Daoy (cell line): ENCODE measurements around the gene ZGLP1. TPM values are rescaled to one million over a fixed set of nuclear protein-coding genes. Genes with fewer than 3 reads are reported as not detected.
"Not testable (repeated sequence)": the region's sequence is repeated elsewhere in the genome, so short reads cannot be mapped to it uniquely, and the experiment has no call there.

Experiments used
- DNase-seq: peaks from one replicate; pipeline ENCODE4 v3.0.0-alpha.2; 2015; ENCODE audit warnings: low read depth
- total RNA-seq: library from RNA; depleted of rRNA; stranded (reverse); fragments of >200 nt; shearing (Covaris generic); gene quantifications from 2 replicates; pipeline ENCODE4 v1.2.3, GENCODE V29; 2014; rRNA removed

Gene ZGLP1
- 0.39 and 2.2 TPM in 2 replicates for total RNA-seq

GRCh38 chr19:10309423-10309822, at the start of gene ZGLP1:
TSS of gene ZGLP1 (minus strand) at chr19:10309815.
- no peak for DNase-seq

DNA sequence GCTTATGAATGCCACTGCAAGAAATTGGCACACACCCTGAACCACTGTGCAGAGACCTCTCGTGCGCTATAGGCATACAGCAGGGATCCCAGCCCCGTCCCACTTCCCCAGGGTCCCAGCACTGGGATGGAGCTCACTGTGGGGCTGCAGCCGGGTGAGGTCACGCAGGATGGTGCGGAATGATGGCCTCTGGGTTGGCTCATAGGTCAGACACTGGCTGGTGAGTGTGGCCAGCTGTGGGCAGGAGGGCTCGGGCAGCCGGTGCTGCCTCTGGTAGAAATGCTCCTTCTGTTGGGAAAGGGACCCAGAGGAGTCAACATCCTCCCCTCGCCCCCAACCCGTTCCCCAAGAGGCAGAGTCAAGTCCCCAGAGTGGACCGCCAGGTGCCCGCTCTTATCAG, 46.8 kb upstream of the ZGLP1 start:
- no peak for DNase-seq

GRCh38 chr19:10353793-10354391, 44.3 kb upstream of the ZGLP1 start:
- DNase-seq: peak; percentile 47

- no peak for DNase-seq
These were observed 43.4 kb upstream of the ZGLP1 start for GRCh38 chr19:10352764-10353671.

DNA sequence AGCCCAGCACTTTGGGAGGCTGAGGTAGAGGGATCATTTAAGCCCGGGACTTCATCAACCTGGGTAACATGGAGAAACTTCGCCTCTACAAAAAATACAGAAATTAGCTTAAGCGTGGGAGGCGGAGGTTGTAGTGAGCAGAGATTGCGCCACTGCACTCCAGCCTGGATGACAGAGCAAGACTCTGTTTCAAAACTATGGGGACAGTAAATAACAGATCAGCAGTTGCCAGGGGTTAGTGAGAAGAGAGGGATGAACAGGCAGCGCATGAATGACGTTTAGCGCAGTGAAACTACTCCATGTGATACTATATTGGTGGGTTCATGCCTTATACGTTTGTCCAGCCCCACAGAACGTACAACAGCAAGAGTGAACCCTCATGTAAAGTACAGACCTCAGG, 36.9 kb upstream of the ZGLP1 start:
- no peak for DNase-seq

DNA sequence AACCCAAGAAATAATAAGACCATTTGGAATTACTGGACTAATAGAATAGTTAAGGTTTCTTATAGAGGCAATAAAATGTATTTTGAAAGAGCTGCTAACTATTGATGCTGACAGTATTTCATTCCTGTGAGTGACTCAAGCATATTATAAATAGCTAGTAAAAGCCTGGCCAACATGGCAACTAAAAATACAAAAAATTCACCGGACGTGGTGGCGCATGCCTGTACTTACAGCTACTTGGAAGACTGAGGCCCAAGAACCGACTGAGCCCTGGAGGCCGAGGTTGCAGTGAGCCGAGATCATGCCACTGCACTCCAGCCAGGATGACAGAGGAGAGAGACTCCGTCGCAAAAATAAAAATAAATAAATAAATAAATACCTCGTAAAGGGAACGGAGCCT, 35.2 kb upstream of the ZGLP1 start:
- DNase-seq: no peak

DNA sequence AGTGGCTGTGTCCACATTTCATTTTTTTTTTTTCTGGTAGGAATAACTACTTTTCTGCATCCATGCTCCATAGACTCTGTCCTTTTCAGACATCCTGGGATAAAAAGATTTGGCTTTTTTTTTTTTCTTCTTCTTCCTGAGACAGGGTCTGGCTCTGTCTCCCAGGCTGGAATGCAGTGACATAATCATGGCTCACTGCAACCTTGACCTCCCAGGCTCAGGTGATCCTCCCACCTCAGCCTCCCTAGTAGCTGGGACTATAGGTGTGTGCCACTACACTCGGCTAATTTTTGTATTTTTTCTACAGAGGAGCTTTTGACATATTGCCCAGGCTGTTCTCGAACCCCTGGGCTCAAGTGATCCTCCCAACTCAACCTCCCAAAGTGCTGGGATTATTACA, 33.9 kb upstream of the ZGLP1 start:
- no peak for DNase-seq

- DNase-seq: no peak
These were observed 30.4 kb upstream of the ZGLP1 start for GRCh38 chr19:10339977-10340376.

DNA sequence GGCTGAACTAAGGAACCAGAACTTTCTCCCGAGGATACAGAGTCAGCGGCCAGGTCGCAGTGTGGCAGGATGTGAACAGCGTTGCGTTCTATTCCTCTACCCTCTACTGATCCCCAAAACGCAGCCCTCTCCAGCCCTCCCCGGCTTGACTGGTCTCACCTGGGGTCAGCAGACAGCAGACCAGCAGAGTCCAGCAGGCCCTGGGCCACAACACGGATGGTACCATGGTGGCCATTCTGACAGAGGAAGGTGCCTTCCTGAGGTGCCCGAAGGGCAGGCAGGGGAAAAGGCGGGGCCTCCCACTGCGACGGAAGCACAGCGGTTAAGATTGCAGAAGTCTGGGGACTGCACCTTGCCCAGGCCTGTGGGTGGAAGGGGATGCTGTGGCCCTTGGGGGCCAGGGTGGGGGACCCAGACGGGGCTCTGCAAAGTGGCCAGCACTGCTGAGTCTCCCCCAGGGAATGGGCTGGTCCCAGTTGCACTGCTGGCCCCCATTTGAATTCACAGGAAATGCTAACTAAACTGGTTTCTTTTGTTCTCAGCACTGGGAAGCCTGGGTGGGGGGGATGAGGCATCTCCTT, 29.9 kb upstream of the ZGLP1 start, which contains the start of gene ICAM3:
TSS of gene ICAM3 (minus strand) at position 245 of the 581 bp plus-strand sequence. CDS start at position 235, 10 bp downstream.
- no peak for DNase-seq

- DNase-seq: no peak
These were observed 29.3 kb upstream of the ZGLP1 start for GRCh38 chr19:10338940-10339339.

DNA sequence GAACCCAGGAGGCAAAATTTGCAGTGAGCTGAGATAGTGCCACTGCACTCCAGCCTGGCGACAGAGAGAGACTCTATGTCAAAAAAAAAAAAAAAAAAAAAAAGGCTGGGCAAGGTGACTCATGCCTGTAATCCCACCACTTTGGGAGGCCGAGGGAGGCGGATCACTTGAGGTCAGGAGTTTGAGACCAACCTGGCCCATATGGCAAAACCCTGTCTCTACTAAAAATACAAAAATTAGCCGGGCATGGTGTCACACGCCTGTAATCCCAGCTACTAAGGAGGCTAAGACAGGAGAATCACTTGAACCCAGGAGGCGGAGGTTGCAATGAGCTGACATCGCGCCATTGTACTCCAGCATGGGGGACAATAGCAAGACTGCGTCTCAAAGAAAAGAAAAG, 27.1 kb upstream of the ZGLP1 start:
- not testable (repeated sequence) for DNase-seq

DNA sequence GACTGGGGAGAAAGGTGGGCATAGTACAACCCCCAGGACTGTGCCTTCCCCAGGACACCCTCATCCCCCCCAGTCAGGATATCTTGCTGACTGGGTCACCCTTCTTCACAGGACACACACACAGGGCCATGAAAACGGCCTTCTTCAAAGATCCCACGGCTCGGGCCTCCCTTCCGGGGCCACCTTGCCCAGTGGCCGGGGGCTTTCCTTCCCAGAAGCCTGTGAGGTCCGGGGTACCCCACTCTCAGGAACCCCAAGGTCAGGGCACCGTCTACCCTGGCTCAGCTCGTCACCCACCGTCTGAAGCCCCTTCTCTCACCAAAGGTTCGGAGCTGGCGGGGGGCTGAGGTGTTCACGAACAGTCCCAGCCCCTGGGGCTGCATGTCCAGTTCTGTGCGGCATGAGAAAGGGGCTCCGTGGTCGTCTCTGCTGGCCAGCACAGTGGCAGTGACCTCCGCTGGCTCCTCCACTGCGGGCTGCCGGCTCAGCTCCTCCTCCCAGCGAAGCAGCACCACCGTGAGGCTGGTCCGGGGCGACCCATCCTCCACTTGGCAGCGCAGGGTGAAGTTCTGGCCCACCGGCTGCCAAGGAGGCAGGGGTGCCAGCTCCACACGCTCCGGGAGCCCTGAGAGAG, 25.9 kb upstream of the ZGLP1 start:
- no peak for DNase-seq

DNA sequence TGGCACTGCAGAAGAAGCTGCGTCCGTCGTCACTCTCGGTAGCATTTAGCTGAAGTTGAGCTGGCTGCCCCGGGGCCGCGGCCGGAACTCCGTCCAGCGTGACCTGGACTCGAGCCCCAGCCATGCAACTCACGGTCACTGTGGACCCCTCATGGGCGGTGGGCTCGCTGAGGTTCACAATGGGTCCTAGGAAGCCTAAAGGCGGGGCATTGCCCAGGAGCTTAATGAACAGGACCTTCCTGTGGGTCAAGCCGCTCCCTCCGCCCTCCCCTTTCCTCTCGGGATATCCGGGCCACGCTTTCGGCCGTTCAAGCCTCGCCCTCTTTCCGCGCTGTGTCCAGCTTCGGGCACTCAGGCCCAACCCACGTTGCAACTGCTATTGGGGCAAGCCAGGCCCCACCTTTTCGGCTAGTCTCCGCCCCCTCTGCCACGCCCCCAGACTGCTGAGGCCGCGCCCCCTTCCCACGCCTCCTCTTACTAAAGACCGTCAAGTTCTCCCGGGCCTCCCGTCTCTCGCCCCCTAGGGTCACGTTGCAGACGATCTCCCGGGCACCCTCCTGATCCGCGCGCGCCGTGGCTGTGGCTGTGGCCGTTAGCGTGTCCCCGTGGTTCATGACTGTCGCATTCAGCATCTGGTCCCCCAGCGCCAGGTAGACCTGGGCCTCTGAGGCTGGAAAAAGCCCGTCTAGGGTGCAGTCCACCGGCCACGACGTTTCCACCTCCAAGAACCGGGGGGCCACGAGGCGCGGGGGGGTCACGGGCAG, 25.2 kb upstream of the ZGLP1 start:
- peak; percentile 95 for DNase-seq

DNA sequence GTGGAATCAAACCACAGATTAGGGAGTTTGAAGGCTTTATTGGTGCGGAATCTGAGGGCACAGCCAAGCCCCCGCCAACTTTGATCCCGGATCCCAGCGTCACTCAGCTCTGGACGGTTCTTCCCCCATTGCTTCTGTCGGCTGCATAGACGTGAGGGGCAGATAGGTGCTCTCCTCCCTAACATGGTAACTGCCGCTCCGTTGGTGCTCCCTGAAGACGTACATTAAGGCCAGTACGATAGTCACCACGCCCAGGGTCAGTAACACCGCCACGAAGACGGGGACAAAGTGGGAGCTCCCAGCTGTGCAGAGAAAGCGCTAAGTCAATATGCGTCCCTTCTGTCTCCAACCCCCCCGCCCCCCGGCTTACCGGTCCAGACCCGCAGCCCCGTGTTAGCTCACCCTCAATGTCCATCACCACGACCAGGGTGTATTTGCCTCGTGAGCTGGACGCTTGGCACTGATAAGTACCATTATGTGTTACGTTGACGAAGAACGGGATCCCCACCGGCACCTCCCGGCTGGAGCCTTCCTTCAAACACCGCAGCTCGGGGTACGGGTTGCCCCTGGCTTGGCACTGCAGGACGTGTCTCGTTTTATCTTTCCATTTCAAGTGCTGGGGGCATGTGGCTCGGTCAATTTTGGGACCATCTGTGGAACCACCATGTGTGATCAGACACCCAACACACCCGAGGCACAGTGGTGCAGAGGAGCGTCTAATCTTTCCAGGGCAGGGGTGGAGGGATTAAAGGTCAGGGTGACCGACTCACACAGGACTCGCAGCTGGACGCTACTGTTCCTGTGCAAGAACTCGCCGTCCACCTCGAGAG, 24.4 kb upstream of the ZGLP1 start:
- DNase-seq: peak; percentile 39

DNA sequence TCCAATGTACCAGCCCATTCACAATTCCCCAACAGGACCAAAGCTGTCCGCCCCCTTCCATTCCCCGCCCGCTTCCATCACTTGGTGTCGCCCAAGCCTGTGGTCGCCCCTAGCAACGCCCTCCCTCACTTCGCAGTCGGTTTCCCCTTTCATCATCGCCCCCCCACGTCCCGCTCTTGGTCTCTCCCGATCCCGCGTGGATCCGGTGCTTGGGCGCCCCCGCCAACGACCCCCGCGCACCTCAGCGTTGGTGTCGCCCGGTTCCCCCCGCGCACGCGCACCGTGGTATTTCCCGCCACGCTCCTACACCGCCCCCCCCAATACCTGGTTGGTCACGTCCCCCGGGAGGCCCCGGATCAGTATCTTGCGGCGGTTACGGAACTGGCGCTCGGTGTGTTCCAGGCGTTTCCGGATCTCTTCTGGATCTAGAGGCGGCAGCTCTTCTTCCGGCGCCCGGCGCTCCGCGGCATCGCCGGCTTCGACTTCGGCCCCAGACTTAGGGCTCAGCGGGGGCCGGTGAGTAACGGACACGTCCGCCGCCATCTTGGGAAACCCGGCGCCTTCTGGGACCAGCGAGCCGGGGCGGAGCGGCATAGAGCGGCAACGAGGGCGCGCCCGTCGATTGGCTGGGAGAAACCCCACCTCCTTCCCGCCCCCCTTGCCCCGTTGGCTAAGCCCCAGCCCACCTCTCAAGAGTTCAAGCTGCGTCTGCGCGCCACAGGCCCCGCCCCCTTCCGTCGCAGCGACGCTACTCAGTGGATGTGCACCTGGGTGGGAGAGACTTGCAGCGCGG, 23.5 kb upstream of the ZGLP1 start, which contains the start of gene RAVER1:
TSS of gene RAVER1 (minus strand) at position 565 of the 793 bp plus-strand sequence. CDS start at position 543, 22 bp downstream.
- DNase-seq: peak; percentile 100

GRCh38 chr19:10332158-10332964, 22.7 kb upstream of the ZGLP1 start:
- no peak for DNase-seq

DNA sequence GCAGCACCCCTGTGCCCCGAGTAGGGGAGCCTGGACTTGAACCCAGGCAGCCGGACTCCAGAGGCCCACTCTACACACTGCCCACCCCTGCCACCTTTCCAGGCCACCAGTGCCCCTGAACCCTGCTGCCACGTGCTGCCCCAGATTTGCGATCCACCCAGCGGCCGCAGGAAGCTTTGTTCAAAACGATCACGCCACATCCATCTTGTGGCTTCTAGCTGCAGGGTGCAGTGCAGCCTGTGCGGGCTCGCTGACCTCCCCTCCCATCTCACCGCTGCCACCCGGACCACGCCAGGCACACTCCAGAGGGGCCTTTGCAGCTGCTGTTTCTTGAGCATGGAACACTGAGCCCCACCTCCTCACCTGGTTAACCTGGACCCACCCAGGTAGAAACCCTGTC, 19.9 kb upstream of the ZGLP1 start:
- DNase-seq: no peak

- no peak for DNase-seq
These were observed 19.2 kb upstream of the ZGLP1 start for GRCh38 chr19:10328558-10329429.
